HG03575 (cell line): Measurements from ENCODE around the gene AP3S2.
"Not testable (repeated sequence)": the region's sequence is repeated elsewhere in the genome, so short reads cannot be mapped to it uniquely, and the experiment has no call there.

Experiments
- ATAC-seq: cut with Tn5 transposase; IDR thresholded peaks from one replicate; pipeline ENCODE4 v1.9.1; 2021; ENCODE audit not compliant: unreplicated experiment, insufficient number of reproducible peaks, low FRiP score; ENCODE audit errors: extremely low read depth

AP3S2 gene

GRCh38 chr15:89905846-89906378 lies 12.1 kb upstream of the AP3S2 start:
- ATAC-seq: no peak

DNA sequence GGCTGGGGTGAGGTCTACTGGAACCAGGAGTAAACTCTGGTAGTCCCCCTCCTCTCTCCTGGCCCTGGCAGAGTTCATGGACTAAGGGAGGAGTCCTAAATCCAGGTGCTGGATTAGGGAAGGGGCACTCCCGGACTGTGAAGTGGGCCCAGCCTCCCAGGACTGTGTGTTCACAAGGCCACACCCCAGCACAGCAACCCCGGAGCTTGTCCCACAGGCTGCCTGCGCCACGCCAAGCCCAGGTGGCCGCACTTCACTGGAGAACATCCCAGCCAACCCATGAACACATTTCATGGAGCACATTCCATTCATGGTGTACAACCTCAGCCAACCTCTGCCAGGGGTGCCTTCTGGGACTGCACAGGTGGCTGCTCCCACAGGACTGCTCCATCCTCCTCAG lies 10.7 kb upstream of the AP3S2 start:
- ATAC-seq: no peak

GRCh38 chr15:89903858-89904130 lies 10.0 kb upstream of the AP3S2 start:
- no peak for ATAC-seq

GRCh38 chr15:89903015-89903857 lies 9.4 kb upstream of the AP3S2 start:
- no peak for ATAC-seq

DNA sequence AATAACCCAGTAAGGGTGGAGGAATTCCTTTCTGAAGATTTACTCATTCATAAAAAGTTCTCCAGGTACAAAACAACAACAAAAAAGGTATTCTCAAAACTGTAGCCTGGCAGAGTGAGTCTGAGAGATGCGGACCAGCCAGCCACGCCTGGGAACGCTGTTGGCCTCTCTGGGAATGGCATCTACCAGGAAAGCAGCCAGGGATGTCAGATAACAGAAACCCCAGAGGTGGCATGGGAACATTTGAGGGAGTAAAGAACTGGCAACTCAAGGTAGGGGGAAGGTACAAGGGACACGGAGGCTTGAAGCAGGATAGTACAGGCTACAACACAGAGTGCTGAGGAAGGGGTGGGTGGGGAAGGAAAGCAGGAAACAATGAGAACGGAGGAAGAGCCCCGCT lies 7.1 kb upstream of the AP3S2 start:
- ATAC-seq: no peak

- no peak for ATAC-seq
Observed at GRCh38 chr15:89899951-89900567, 6.3 kb upstream of the AP3S2 start.

DNA sequence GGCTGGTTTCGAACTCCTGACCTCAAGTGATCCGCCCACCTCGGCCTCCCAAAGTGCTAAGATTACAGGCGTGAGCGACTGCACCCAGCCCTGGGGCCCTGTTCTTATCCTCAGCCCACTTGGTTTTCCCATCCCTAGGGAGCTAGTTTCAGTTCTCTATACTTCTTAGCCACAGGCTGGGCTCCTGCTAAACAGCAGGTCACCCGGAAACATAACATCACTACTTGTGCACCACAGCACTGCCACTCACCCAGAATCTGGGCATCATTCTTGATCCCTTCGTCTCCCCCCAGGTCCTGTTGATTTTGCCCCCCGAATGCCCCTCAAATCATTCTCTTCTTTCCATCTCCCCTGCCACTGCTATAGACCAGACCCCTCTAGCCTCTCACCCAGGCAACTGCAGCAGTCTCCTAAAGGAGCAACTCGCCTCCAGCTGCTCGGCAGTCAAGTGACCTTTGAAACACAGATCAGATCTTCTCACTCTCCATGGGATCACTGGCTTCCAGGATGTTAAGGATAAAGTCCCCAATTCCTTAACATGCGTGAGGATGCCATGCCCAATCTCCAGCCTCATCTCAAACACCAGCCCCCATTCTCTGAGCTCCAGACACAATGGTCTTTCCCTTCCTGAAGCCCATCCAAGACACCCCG lies 5.6 kb upstream of the AP3S2 start:
- no peak for ATAC-seq

GRCh38 chr15:89898614-89899294 lies 5.0 kb upstream of the AP3S2 start:
- no peak for ATAC-seq

- no peak for ATAC-seq
Observed at GRCh38 chr15:89898146-89898545, 4.4 kb upstream of the AP3S2 start.

DNA sequence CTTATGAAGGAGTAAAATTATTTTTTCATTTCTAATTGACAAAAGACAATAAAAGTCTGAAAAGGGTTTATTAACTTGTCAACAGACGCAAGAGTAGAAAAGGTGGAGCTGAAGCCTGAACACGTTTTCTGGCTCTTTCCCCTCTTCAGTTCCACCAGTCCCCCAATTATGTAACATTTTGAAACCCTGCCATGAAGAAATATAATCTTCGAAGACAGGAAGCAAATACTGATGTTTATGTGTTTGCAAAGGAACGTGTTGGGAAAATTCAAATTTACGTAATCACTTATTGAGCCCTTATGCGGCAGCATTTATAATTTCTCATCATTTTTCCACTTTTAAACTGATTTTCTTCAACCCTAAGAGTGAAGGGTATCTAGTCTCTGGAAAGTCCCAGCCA lies 767 bp downstream of the AP3S2 start:
- no peak for ATAC-seq

GRCh38 chr15:89888214-89888804 lies 5.5 kb downstream of the AP3S2 start:
- no peak for ATAC-seq

GRCh38 chr15:89885611-89886010 lies 8.2 kb downstream of the AP3S2 start:
- no peak for ATAC-seq

GRCh38 chr15:89885179-89885578 lies 8.6 kb downstream of the AP3S2 start:
- ATAC-seq: not testable (repeated sequence)

DNA sequence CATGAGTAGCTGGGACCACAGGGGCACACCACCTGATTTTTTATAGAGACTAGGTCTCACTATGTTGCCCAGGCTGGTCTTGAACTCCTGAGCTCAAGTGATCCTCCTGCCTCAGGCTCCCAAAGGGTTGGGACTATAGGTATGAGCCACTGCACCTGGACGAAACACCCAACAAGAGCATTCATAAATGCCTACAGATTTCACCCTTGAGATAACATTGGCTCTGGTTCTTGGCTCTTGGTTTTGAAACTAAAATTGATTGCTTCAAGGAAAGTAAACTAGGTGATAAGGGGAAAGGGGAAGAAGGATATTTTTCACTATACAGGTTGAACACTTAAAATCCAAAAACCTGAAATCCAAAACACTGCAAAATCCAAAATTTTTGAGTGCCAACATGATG lies 10.3 kb downstream of the AP3S2 start:
- ATAC-seq: no peak

DNA sequence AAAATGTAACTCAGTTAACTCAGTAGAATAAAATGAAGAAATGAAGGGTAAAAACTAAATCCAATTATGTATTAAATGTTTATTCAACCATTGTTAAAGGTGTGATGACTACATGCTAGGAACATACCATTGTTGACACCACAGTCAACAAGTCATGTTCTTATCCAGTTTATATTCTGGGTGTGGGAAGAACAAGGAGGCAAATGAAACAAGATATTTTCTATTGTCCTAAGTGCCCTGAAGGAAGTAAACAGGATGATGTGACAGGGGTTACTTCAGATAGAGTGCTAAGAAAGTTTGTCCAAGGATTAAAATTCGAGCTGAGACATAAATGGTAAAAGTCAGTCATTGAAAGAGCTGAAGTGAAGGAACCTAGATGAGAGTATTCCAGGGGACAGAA lies 13.1 kb downstream of the AP3S2 start:
- ATAC-seq: no peak

DNA sequence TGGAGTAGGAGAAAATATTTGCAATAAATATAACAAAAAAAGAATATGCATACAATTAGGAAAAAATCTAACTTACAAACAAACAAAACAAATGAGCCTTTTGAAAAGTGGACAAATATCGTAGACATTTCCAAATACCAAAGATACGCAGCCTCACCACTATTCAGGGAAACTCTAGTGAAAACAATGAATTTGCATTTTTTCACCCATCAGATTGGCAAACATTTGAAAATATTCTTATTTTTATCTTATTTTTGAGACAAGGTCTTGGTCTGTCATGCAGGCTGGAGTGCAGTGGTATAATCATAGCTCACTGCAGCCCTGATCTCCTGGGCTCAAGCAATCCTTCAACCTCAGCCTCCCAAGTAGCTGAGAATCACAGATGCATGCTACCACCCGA lies 15.5 kb downstream of the AP3S2 start:
- ATAC-seq: no peak

DNA sequence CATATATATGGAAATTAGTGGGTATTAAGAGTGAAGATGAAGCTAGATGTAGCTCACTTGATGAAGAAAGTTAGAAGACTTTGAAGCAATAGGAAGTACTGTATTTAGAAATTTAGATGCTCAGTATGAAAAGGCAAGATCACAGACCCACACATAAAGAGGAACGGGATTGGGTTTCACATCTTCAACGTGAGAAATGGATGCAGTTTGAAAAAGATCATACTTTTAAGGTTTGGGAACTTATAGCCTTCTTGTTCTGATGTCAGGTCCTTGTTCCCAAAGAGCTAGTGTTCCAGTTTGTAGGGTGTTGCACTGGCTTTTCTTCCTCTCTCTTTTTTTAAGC lies 16.7 kb downstream of the AP3S2 start:
- no peak for ATAC-seq

DNA sequence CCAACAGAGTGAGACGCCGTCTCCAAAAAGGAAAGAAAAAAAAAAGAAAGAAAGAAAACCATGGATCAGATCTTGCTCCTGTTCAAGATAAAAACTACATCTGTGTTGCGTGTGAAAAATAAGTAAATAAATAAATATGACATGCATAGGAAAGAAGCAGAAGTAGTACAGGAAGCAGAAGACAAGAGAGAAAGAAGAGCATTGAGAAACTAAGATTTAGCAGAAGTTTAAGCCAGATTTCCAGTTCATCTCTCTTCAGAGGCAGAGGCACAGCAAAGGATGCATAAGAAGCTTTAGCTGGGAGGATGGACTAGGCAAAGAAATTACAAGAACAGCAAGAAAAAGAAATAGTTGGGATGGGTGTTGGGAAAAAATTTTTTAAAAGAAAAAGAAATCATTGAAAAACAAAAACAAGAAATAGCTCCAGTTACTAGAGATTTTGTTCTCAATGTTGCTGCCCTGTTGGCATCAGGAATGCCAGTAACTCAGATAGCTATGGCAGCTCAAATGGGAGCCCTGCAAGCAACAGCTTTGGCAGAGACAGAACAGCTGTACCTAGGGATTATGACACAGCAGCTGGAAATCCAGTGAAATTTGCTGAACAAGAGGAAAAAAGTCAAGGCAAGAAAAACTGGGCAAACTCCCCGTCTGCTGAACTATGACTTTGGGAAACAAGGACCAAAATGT lies 17.3 kb downstream of the AP3S2 start:
- no peak for ATAC-seq

DNA sequence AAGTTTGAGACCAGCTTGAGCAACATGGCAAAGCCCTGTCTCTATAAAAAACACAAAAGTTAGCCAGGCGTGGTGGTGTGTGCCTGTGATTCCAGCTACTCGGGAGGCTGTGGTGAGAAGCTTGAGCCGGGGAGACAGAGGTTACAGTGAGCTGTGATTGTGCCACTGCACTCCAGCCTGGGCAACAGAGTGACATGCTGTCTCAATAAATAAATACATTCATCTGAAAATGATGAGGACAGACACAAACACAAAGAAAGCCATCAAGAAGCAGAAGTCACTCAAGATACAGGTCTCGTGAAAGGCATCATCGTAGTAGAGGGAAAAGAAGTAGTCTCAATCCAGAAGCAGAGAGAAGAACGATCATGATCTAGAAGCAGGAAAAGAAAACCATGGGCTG lies 18.1 kb downstream of the AP3S2 start:
- ATAC-seq: no peak
